Left lung (tissue), 10 donors: Measurements from ENCODE around the gene SASH1. TPM values are rescaled to one million over a fixed set of nuclear protein-coding genes. Genes with fewer than 3 reads are reported as not detected.
A peak's percentile ranks its signal among the peaks of the same experiment; 100 is the strongest.

Experiments
- ATAC-seq: fragments of 200-7000 bp; cut with Tn5 transposase; one replicate; pipeline ENCODE4 v1.9.1; 2020; ENCODE audit warnings: moderate library complexity
- DNase-seq, 4 donors: peaks; one replicate each; pipeline ENCODE4 v3.0.0-alpha.2; 2013 to 2020
- H3K27ac ChIP-seq, 2 donors: fragments of 200-600 bp; sonication (generic) in 1 of 2; one replicate each; pipeline versions ENCODE4 v1.5.0 to v1.8.0; 2020 to 2021
- H3K27me3 ChIP-seq, 2 donors: fragments of 200-600 bp; sonication (generic) in 1 of 2; one replicate each; pipeline versions ENCODE4 v1.5.0 to v1.8.0; 2020 to 2021
- H3K36me3 ChIP-seq, 2 donors: fragments of 200-600 bp; sonication (generic) in 1 of 2; one replicate each; pipeline versions ENCODE4 v1.5.0 to v1.8.0; 2020 to 2021
- H3K4me1 ChIP-seq, 2 donors: fragments of 200-600 bp; one replicate each; pipeline ENCODE4 v1.8.0; 2021
- H3K4me3 ChIP-seq, 2 donors: fragments of 200-600 bp; sonication (generic) in 1 of 2; one replicate each; pipeline versions ENCODE4 v1.5.0 to v1.8.0; 2020 to 2021; ENCODE audit warnings: mild to moderate bottlenecking in 1 of 2
- H3K9me3 ChIP-seq, 2 donors: fragments of 200-600 bp; sonication (generic) in 1 of 2; one replicate each; pipeline versions ENCODE4 v1.5.0 to v1.8.0; 2020 to 2021
- CTCF ChIP-seq, 2 donors: fragments of 200-600 bp; sonication (generic) in 1 of 2; IDR thresholded peaks; one replicate each; pipeline versions ENCODE4 v1.5.0 to v1.8.0; 2021; ENCODE audit warnings: antibody characterized with exemption in 2 of 2
- intact Hi-C, 2 donors: fragments of 100-400 bp; cut with DNase I; formaldehyde crosslinking; loops; one replicate each; pipeline versions ENCODE4 v1.11.2 to v1.14.2; 2022
- polyA plus RNA-seq, 6 donors: library from polyadenylated mRNA; unstranded; fragments of 120-200 nt; gene quantifications; one replicate each; pipeline ENCODE4 v1.2.1, GENCODE V29; 2013; ENCODE audit not compliant: insufficient read length in 6 of 6
- total RNA-seq, 2 donors: library from RNA; stranded (reverse); fragmentation: NEBNext Ultra II Directional; extraction: Animal tissue kit (Norgen Biotek cat#: 25700); gene quantifications; one replicate each; pipeline ENCODE4 v1.2.1, GENCODE V29; 2021
- donor health status: DM: no; HTN: yes; CAD: no.
- donor health status: DM: no; HTN: no; CAD: no.

SASH1 gene
- total and polyA plus RNA-seq, 8 donors = 31.4 to 53.5 (median 34.8) TPM

GRCh38 chr6:148534871-148535270 lies 192.2 kb downstream of the SASH1 start:
- Histone ChIP-seq H3K36me3 (peaks cover 0 to 55% of the 10 kb centered on the region in 2 donors), H3K4me3 (no peak overlapping the region), H3K27me3 (no peaks in the 10 kb centered on the region), H3K9me3 (no peaks in the 10 kb centered on the region), H3K27ac (no peak overlapping the region), H3K4me1 (peaks cover 6% of the 10 kb centered on the region in 2 donors)
- ATAC-seq (no peak), DNase-seq (no peak)
- intact Hi-C loops = no loop called here
- no peak for TF ChIP-seq CTCF (IDR thresholded peaks at IDR 0.05)

- intact Hi-C loops = no loop called here
- H3K36me3 ChIP-seq = peaks cover 0 to 60% of the 10 kb centered on the region in 2 donors
- ATAC-seq (no peak), DNase-seq (no peak)
- no peak overlapping the region for H3K27ac ChIP-seq
- H3K27me3 ChIP-seq = no peaks in the 10 kb centered on the region
- H3K9me3 ChIP-seq = no peaks in the 10 kb centered on the region
- no peak for TF ChIP-seq CTCF (IDR thresholded peaks at IDR 0.05)
- H3K4me3 ChIP-seq = no peak overlapping the region
- H3K4me1 ChIP-seq = peaks cover 6% of the 10 kb centered on the region in 2 donors
These were observed 192.7 kb downstream of the SASH1 start for GRCh38 chr6:148535381-148535780.

- no peak for DNase-seq
- H3K9me3 ChIP-seq = no peaks in the 10 kb centered on the region
- no peaks in the 10 kb centered on the region for H3K27me3 ChIP-seq
- intact Hi-C loops = no loop called here
- peaks cover 0 to 3% of the 10 kb centered on the region in 2 donors for H3K4me1 ChIP-seq
- peaks cover 0 to 66% of the 10 kb centered on the region in 2 donors for H3K36me3 ChIP-seq
- H3K27ac ChIP-seq = no peak overlapping the region
- TF ChIP-seq CTCF (IDR thresholded peaks at IDR 0.05) = no peak
- no peak for ATAC-seq
- no peak overlapping the region for H3K4me3 ChIP-seq
These were observed 193.3 kb downstream of the SASH1 start for GRCh38 chr6:148535976-148536375.

GRCh38 chr6:148538261-148539190 lies 195.9 kb downstream of the SASH1 start:
- no peak for TF ChIP-seq CTCF (IDR thresholded peaks at IDR 0.05)
- ATAC-seq (peak; percentile 18), DNase-seq (peak in 1 of 4 donors; percentile 57)
- Histone ChIP-seq H3K4me1 (no peaks in the 10 kb centered on the region), H3K36me3 (peaks cover 0 to 67% of the 10 kb centered on the region in 2 donors), H3K4me3 (no peak overlapping the region), H3K27ac (peak overlapping the region in 1 of 2 donors; percentile 41), H3K27me3 (no peaks in the 10 kb centered on the region), H3K9me3 (no peaks in the 10 kb centered on the region)
- intact Hi-C loops = no loop called here

- Histone ChIP-seq H3K9me3 (no peaks in the 10 kb centered on the region), H3K27me3 (no peaks in the 10 kb centered on the region), H3K27ac (no peak overlapping the region), H3K36me3 (peaks cover 4 to 74% of the 10 kb centered on the region in 2 donors), H3K4me3 (no peak overlapping the region), H3K4me1 (no peaks in the 10 kb centered on the region)
- ATAC-seq (no peak), DNase-seq (peak in 1 of 4 donors; percentile 21)
- TF ChIP-seq CTCF (IDR thresholded peaks at IDR 0.05) = no peak
- intact Hi-C loops = no loop called here
These were observed 200.9 kb downstream of the SASH1 start for GRCh38 chr6:148543540-148543939.
